ENCODE data around the gene SUGCT. TPM values are rescaled to one million over a fixed set of nuclear protein-coding genes. Genes with fewer than 3 reads are reported as not detected.

SUGCT gene
- polyA plus RNA-seq, 1 experiment: 12.5 TPM

- no peak overlapping the region for H3K27ac ChIP-seq (ENCODE audit: low read depth, low read length)
- H3K9me3 ChIP-seq (ENCODE audit: control insufficient read depth, insufficient read depth, low read length): no peaks in the 10 kb centered on the region
- ChIA-PET CTCF (no interaction called here), POLR2A (no interaction called here)
- H3K27me3 ChIP-seq (ENCODE audit: control insufficient read depth, insufficient read depth, low read length): no peaks in the 10 kb centered on the region
- H3K4me3 ChIP-seq (ENCODE audit: low read depth, low read length): no peak overlapping the region
- DNase-seq (ENCODE audit: low read depth, low spot score): no peak
- TF ChIP-seq CTCF (IDR thresholded peaks at IDR 0.05; ENCODE audit: low read depth, low read length): no peak
These were observed 417.1 kb downstream of the SUGCT start for GRCh38 chr7:40551685-40552576.

GRCh38 chr7:40560672-40561071, 425.9 kb downstream of the SUGCT start:
- TF ChIP-seq CTCF (IDR thresholded peaks at IDR 0.05; ENCODE audit: low read depth, low read length): no peak
- ChIA-PET CTCF (no interaction called here), POLR2A (no interaction called here)
- Histone ChIP-seq H3K9me3 (ENCODE audit: control insufficient read depth, insufficient read depth, low read length) (no peaks in the 10 kb centered on the region), H3K27ac (ENCODE audit: low read depth, low read length) (no peak overlapping the region), H3K4me3 (ENCODE audit: low read depth, low read length) (no peak overlapping the region), H3K27me3 (ENCODE audit: control insufficient read depth, insufficient read depth, low read length) (no peaks in the 10 kb centered on the region)
- no peak for DNase-seq (ENCODE audit: low read depth, low spot score)

- Histone ChIP-seq H3K9me3 (ENCODE audit: control insufficient read depth, insufficient read depth, low read length) (no peaks in the 10 kb centered on the region), H3K27ac (ENCODE audit: low read depth, low read length) (no peak overlapping the region), H3K27me3 (ENCODE audit: control insufficient read depth, insufficient read depth, low read length) (no peaks in the 10 kb centered on the region), H3K4me3 (ENCODE audit: low read depth, low read length) (no peak overlapping the region)
- DNase-seq (ENCODE audit: low read depth, low spot score): no peak
- POLR2A ChIA-PET: no interaction called here
- no peak for TF ChIP-seq CTCF (IDR thresholded peaks at IDR 0.05; ENCODE audit: low read depth, low read length)
- CTCF ChIA-PET: interaction anchor here (0.6 to 1.1 kb wide), 2 partner anchors 38 to 246 kb away, joined by 3 to 4 read pairs; no protein-coding TSS in a partner anchor
These were observed 432.1 kb downstream of the SUGCT start for GRCh38 chr7:40566879-40567278.

GRCh38 chr7:40569326-40569725, 434.5 kb downstream of the SUGCT start:
- H3K27ac ChIP-seq (ENCODE audit: low read depth, low read length): no peak overlapping the region
- no peaks in the 10 kb centered on the region for H3K27me3 ChIP-seq (ENCODE audit: control insufficient read depth, insufficient read depth, low read length)
- ChIA-PET CTCF (interaction anchor here (0.9 to 1.1 kb wide), 2 partner anchors 35 to 337 kb away, joined by 3 read pairs; no protein-coding TSS in a partner anchor), POLR2A (no interaction called here)
- no peaks in the 10 kb centered on the region for H3K9me3 ChIP-seq (ENCODE audit: control insufficient read depth, insufficient read depth, low read length)
- no peak overlapping the region for H3K4me3 ChIP-seq (ENCODE audit: low read depth, low read length)
- no peak for DNase-seq (ENCODE audit: low read depth, low spot score)
- TF ChIP-seq CTCF (IDR thresholded peaks at IDR 0.05; ENCODE audit: low read depth, low read length): no peak

GRCh38 chr7:40570223-40570622, 435.4 kb downstream of the SUGCT start:
- ChIA-PET POLR2A (no interaction called here), CTCF (interaction anchor here (0.9 kb wide), 1 partner anchor 35 kb away, joined by 3 read pairs; no protein-coding TSS in a partner anchor)
- Histone ChIP-seq H3K4me3 (ENCODE audit: low read depth, low read length) (no peak overlapping the region), H3K27me3 (ENCODE audit: control insufficient read depth, insufficient read depth, low read length) (no peaks in the 10 kb centered on the region), H3K9me3 (ENCODE audit: control insufficient read depth, insufficient read depth, low read length) (no peaks in the 10 kb centered on the region), H3K27ac (ENCODE audit: low read depth, low read length) (no peak overlapping the region)
- no peak for TF ChIP-seq CTCF (IDR thresholded peaks at IDR 0.05; ENCODE audit: low read depth, low read length)
- no peak for DNase-seq (ENCODE audit: low read depth, low spot score)

Data from AG04450 (cell line).